RWPE1 (cell line): ENCODE data around the gene IKZF5.

Experiments
- CTCF ChIA-PET: fragments of 350-600 bp; sonication (Branson Sonifier 250); formaldehyde crosslinking; extraction: SDS; loops from one replicate; lab custom pipeline; 2021; lab: Yijun Ruan, JAX
- POLR2A ChIA-PET: fragments of 400-600 bp; formaldehyde crosslinking; extraction: SDS; loops from one replicate; lab custom pipeline; 2020; ENCODE audit warnings: antibody characterized with exemption; ENCODE audit not compliant: low non-redundant PET; lab: Yijun Ruan, JAX
- DNase-seq: peaks from one replicate; pipeline ENCODE4 v3.0.0; 2012; ENCODE audit warnings: low spot score
- H3K27ac ChIP-seq: fragments of 450-650 bp; 2 replicates; pipeline ENCODE4 v1.5.1; 2017
- TF ChIP-seq, protein P1 (sequence below): fragments of 450-650 bp; conservative IDR thresholded peaks from 2 replicates; pipeline ENCODE4 v1.5.1; 2017; ENCODE audit warnings: low read depth, mild to moderate bottlenecking

The IKZF5 gene

GRCh38 chr10:123042708-123043408 is 34.3 kb upstream of the IKZF5 start:
- no peak overlapping the region for H3K27ac ChIP-seq
- TF ChIP-seq, protein P1, sequence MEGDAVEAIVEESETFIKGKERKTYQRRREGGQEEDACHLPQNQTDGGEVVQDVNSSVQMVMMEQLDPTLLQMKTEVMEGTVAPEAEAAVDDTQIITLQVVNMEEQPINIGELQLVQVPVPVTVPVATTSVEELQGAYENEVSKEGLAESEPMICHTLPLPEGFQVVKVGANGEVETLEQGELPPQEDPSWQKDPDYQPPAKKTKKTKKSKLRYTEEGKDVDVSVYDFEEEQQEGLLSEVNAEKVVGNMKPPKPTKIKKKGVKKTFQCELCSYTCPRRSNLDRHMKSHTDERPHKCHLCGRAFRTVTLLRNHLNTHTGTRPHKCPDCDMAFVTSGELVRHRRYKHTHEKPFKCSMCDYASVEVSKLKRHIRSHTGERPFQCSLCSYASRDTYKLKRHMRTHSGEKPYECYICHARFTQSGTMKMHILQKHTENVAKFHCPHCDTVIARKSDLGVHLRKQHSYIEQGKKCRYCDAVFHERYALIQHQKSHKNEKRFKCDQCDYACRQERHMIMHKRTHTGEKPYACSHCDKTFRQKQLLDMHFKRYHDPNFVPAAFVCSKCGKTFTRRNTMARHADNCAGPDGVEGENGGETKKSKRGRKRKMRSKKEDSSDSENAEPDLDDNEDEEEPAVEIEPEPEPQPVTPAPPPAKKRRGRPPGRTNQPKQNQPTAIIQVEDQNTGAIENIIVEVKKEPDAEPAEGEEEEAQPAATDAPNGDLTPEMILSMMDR, result no peak
- CTCF ChIA-PET, result interaction anchor here (0.6 to 5.4 kb wide), 39 partner anchors 9 to 986 kb away, joined by 3 to 44 read pairs (median 4); partner anchors contain the start of gene ACADSB
- POLR2A ChIA-PET, result no interaction called here
- DNase-seq, result no peak

- POLR2A ChIA-PET, result no interaction called here
- CTCF ChIA-PET, result no interaction called here
- no peak overlapping the region for H3K27ac ChIP-seq
- no peak for DNase-seq
- TF ChIP-seq, protein P1, result no peak
Measured at GRCh38 chr10:123039632-123039930, 31.0 kb upstream of the IKZF5 start.

DNA sequence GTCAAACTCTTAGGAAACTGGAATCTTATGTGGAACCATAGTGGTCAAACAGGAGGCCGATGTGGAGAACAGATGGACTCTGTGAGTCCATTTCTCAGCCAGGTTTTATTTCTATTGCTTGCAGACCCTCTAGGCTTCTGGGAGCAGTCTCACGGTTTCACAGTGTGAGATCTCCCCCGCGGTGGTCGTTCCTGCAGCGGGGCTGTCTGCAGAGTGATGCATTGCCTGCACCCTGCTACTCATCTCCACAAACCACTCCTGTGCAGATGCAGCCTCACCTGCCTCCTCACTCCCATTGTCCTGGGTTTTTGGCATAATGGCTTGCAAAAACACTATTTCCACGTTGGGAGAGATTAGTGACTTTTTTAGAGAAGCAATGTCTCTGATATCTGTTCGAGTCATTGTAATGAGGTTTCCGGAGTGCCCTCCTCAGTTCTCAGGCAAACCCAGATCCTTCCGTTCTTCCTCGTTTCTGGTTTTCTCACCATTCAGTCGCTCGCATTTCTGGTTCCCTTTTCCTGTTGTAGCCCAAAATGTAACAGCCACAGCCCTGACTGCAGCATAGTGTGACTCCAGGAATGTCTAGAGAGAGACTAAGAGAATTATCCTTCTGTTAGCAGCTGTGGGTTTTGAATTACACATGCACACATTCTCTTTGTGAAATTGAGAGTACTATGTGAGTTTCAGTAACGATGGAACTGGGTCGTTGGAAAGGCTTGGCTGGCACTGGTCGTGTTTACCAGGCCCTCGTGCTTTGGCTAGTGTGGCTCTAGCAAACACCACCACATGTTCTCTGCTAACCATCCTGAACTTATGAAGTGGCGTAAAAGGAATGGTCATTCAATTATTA is 30.4 kb upstream of the IKZF5 start:
- DNase-seq, result no peak
- ChIA-PET CTCF (no interaction called here), POLR2A (no interaction called here)
- no peak overlapping the region for H3K27ac ChIP-seq
- TF ChIP-seq, protein P1, result no peak

GRCh38 chr10:123035467-123036086 is 27.0 kb upstream of the IKZF5 start:
- TF ChIP-seq, protein P1, result no peak
- CTCF ChIA-PET, result interaction anchor here (0.9 kb wide), 1 partner anchor 21 kb away, joined by 6 read pairs; no protein-coding TSS in a partner anchor
- POLR2A ChIA-PET, result no interaction called here
- no peak for DNase-seq
- H3K27ac ChIP-seq, result no peak overlapping the region

DNA sequence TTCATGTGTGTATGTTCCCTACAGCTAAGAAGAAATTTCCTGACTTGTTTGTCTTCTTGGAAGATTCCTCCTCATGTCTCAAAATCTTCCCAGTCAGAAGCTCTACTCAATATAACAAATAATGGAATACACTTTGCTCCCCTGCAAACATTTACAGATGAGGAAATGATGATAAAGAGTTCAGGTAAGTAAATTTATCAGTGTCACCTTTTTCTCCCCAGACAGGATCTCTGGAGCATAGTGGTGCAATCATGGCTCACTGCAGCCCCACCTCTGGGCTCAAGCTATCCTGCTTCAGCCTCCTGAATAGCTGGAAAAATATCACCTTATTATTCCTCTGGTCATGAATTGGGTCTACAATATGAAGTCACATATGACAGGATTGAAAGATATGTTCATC is 25.7 kb upstream of the IKZF5 start:
- CTCF ChIA-PET, result no interaction called here
- no peak for DNase-seq
- POLR2A ChIA-PET, result no interaction called here
- TF ChIP-seq, protein P1, result no peak
- no peak overlapping the region for H3K27ac ChIP-seq

DNA sequence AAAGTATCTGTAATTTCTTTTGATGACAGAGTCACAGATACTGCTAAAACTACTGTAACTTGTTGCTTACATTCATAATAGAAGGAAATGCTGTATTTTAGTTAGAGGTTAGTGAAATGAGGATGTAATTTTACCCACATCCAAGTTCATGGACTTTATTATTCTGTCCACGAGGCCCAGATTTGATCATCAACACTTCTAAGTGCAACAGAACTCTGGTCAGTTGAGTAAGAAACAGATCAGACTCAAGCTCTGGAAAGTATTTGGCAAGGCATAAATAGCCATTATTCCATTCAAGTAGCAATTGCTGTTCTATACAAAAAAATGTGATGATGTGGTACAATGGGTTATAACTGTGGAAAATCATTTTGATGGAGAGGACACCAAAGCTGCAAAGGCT is 22.5 kb upstream of the IKZF5 start:
- no peak overlapping the region for H3K27ac ChIP-seq
- CTCF ChIA-PET, result no interaction called here

More for the DNA sequence above, 22.5 kb upstream of the IKZF5 start:
- POLR2A ChIA-PET, result no interaction called here
- TF ChIP-seq, protein P1, result no peak
- no peak for DNase-seq
